GM23338 (cell line): ENCODE measurements around the gene PGC. TPM values are rescaled to one million over a fixed set of nuclear protein-coding genes. Genes with fewer than 3 reads are reported as not detected.

Source experiments
- ATAC-seq: fragments of 200-7000 bp; cut with Tn5 transposase; 3 replicates; pipeline ENCODE4 v1.9.1; 2020
- DNase-seq: peaks from one replicate; pipeline ENCODE4 v3.0.0-alpha.2; 2015; ENCODE audit warnings: low spot score
- H2AFZ ChIP-seq: fragments of 200-600 bp; sonication (generic); 2 replicates; pipeline ENCODE4 v1.8.0; 2016; ENCODE audit warnings: antibody characterized with exemption, mild to moderate bottlenecking, moderate library complexity
- H3F3A ChIP-seq: fragments of 200-600 bp; sonication (generic); replicated peaks from 2 replicates; pipeline ENCODE4 v1.8.0; 2017; ENCODE audit warnings: antibody characterized with exemption, mixed run types, low read depth
- H3K27ac ChIP-seq: fragments of 200-600 bp; sonication (generic); 2 replicates; pipeline ENCODE4 v1.6.1; 2016; ENCODE audit warnings: low read depth
- H3K27me3 ChIP-seq: fragments of 200-600 bp; sonication (generic); 2 replicates; pipeline ENCODE4 v1.8.0; 2016; ENCODE audit warnings: mild to moderate bottlenecking, mixed run types, moderate library complexity; ENCODE audit not compliant: insufficient read depth
- H3K36me3 ChIP-seq: fragments of 200-600 bp; sonication (generic); 2 replicates; pipeline ENCODE4 v1.8.0; 2016; ENCODE audit warnings: mild to moderate bottlenecking; ENCODE audit not compliant: insufficient read depth
- H3K4me1 ChIP-seq: fragments of 200-600 bp; sonication (generic); 2 replicates; pipeline ENCODE4 v1.8.0; 2016; ENCODE audit warnings: mild to moderate bottlenecking, moderate library complexity; ENCODE audit not compliant: insufficient read depth
- H3K4me2 ChIP-seq: fragments of 200-600 bp; sonication (generic); 2 replicates; pipeline ENCODE4 v1.7.1; 2017; ENCODE audit warnings: mixed run types
- H3K4me3 ChIP-seq: fragments of 200-600 bp; sonication (generic); 2 replicates; pipeline ENCODE4 v1.6.1; 2016; ENCODE audit warnings: mixed run types
- H3K79me2 ChIP-seq: fragments of 200-600 bp; sonication (generic); replicated peaks from 2 replicates; pipeline ENCODE4 v1.8.0; 2017; ENCODE audit warnings: mild to moderate bottlenecking; ENCODE audit not compliant: insufficient read depth
- H3K9me2 ChIP-seq: fragments of 200-600 bp; sonication (generic); 2 replicates; pipeline ENCODE4 v1.8.0; 2017; ENCODE audit not compliant: insufficient read depth
- H4K20me1 ChIP-seq: fragments of 200-600 bp; sonication (generic); replicated peaks from 2 replicates; pipeline ENCODE4 v1.8.0; 2017; ENCODE audit warnings: mild to moderate bottlenecking; ENCODE audit not compliant: insufficient read depth
- H3K27ac Mint-ChIP-seq: 2 replicates; pipeline ENCODE4 v1.8.0; 2020; ENCODE audit warnings: inconsistent platforms, mild to moderate bottlenecking, moderate library complexity, mixed read lengths
- H3K27me3 Mint-ChIP-seq: 3 replicates; pipeline ENCODE4 v1.8.0; 2022; ENCODE audit warnings: low read depth, mild to moderate bottlenecking, moderate library complexity, mixed read lengths, inconsistent platforms; ENCODE audit not compliant: insufficient read depth, poor library complexity
- H3K36me3 Mint-ChIP-seq: 3 replicates; pipeline ENCODE4 v1.8.0; 2021; ENCODE audit warnings: low read depth, mild to moderate bottlenecking, inconsistent platforms, moderate library complexity, mixed read lengths
- H3K4me1 Mint-ChIP-seq: 3 replicates; pipeline ENCODE4 v1.8.0; 2020; ENCODE audit warnings: mild to moderate bottlenecking, inconsistent platforms, mixed read lengths
- H3K4me3 Mint-ChIP-seq: 3 replicates; pipeline ENCODE4 v1.8.0; 2021; ENCODE audit warnings: moderate library complexity, mild to moderate bottlenecking, inconsistent platforms, mixed read lengths
- H3K9me3 Mint-ChIP-seq: 3 replicates; pipeline ENCODE4 v1.8.0; 2020; ENCODE audit warnings: moderate library complexity, mild to moderate bottlenecking, inconsistent platforms, mixed read lengths
- CREB1 ChIP-seq: fragments of 250-450 bp; sonication (Bioruptor Pico); IDR thresholded peaks from 2 replicates; pipeline ENCODE4 v1.5.0; 2020; ENCODE audit warnings: low read depth, mild to moderate bottlenecking, moderate library complexity
- CTCF ChIP-seq, 2 experiments: fragments of 200-600 bp in 1 of 2; sonication (generic) in 1 of 2; conservative IDR thresholded peaks; 2 replicates each; pipeline versions ENCODE4 v1.5.1 to v1.6.1; 2016 to 2017; ENCODE audit warnings: antibody characterized with exemption in 2 of 2, low read depth in 2 of 2, mild to moderate bottlenecking in 2 of 2, moderate library complexity in 1 of 2
- ETS1 ChIP-seq: IDR thresholded peaks from 2 replicates; pipeline ENCODE4 v1.6.1; 2016; ENCODE audit warnings: antibody characterized with exemption
- EZH2 ChIP-seq: fragments of 200-600 bp; sonication (generic); IDR thresholded peaks from one replicate; pipeline ENCODE4 v1.8.0; 2017; ENCODE audit warnings: antibody characterized with exemption, mild to moderate bottlenecking, low read depth; ENCODE audit not compliant: unreplicated experiment
- EZH2phosphoT487 ChIP-seq: fragments of 200-600 bp; sonication (generic); IDR thresholded peaks from one replicate; pipeline ENCODE4 v1.8.1; 2018; ENCODE audit warnings: antibody characterized with exemption; ENCODE audit not compliant: unreplicated experiment
- JUNB ChIP-seq: IDR thresholded peaks from one replicate; pipeline ENCODE4 v1.6.1; 2016; ENCODE audit warnings: antibody characterized with exemption; ENCODE audit not compliant: unreplicated experiment
- NANOG ChIP-seq: IDR thresholded peaks from 2 replicates; pipeline ENCODE4 v1.6.1; 2016; ENCODE audit warnings: antibody characterized with exemption, borderline replicate concordance
- POLR2AphosphoS5 ChIP-seq: IDR thresholded peaks from 2 replicates; pipeline ENCODE4 v1.6.1; 2016; ENCODE audit warnings: antibody characterized with exemption, low read depth
- REST ChIP-seq: IDR thresholded peaks from one replicate; pipeline ENCODE4 v1.6.1; 2018; ENCODE audit warnings: antibody characterized with exemption; ENCODE audit not compliant: unreplicated experiment
- STAT1 ChIP-seq: IDR thresholded peaks from one replicate; pipeline ENCODE4 v1.6.1; 2016; ENCODE audit warnings: antibody characterized with exemption; ENCODE audit not compliant: unreplicated experiment
- ZNF114 ChIP-seq: fragments of 250-450 bp; sonication (Bioruptor Pico); IDR thresholded peaks from 2 replicates; pipeline ENCODE4 v1.5.0; 2020; ENCODE audit warnings: mild to moderate bottlenecking, moderate library complexity
- ZNF331 ChIP-seq: fragments of 250-450 bp; sonication (Bioruptor Pico); IDR thresholded peaks from 2 replicates; pipeline ENCODE4 v1.5.0; 2020; ENCODE audit warnings: low read depth, mild to moderate bottlenecking, moderate library complexity
- ZNF462 ChIP-seq: fragments of 250-450 bp; sonication (Bioruptor Pico); IDR thresholded peaks from 2 replicates; pipeline ENCODE4 v1.5.0; 2020; ENCODE audit warnings: mild to moderate bottlenecking, moderate library complexity
- polyA plus RNA-seq: library from polyadenylated mRNA; unstranded; fragments of >200 nt; fragmentation: Nextera tagmentation; extraction: Ambion mirVana; gene quantifications from 2 replicates; pipeline ENCODE4 v1.2.1, GENCODE V29; 2016
- total RNA-seq: library from RNA; depleted of rRNA; stranded (reverse); fragments of >200 nt; shearing (Covaris generic); gene quantifications from 2 replicates; pipeline ENCODE4 v1.2.3, GENCODE V29; 2014

PGC gene
- total and polyA plus RNA-seq, 2 experiments from 2014 or later: not detected

GRCh38 chr6:41746107-41746506 lies 1.1 kb downstream of the PGC start:
- Histone ChIP-seq H4K20me1 (no peaks in the 10 kb centered on the region), H2AFZ (no peak overlapping the region; the same call in 1 of the 2 replicates), H3K4me3 (no peak overlapping the region), H3K4me1 (no peaks in the 10 kb centered on the region; the same call in 1 of the 2 replicates), H3K4me2 (no peak overlapping the region), H3K36me3 (no peaks in the 10 kb centered on the region), H3K27me3 (no peaks in the 10 kb centered on the region), H3K79me2 (no peaks in the 10 kb centered on the region), H3K9me2 (no peaks in the 10 kb centered on the region), H3F3A (no peaks in the 10 kb centered on the region), H3K27ac (no peak overlapping the region)
- DNase-seq (no peak), ATAC-seq (no peak)
- TF ChIP-seq EZH2 (no peak), EZH2phosphoT487 (no peak), REST (no peak), STAT1 (no peak), CTCF (conservative IDR thresholded peaks at IDR 0.05; ENCODE audit: low read depth in 2 of 2) (no peak), ZNF462 (CRISPR knock-in tag) (no peak), NANOG (no peak), ZNF114 (CRISPR knock-in tag) (no peak), ZNF331 (CRISPR knock-in tag) (no peak), JUNB (no peak), ETS1 (no peak), CREB1 (CRISPR knock-in tag) (no peak), POLR2AphosphoS5 (no peak)
- no peak overlapping the region for H3K4me3 Mint-ChIP-seq
- no peaks in the 10 kb centered on the region for H3K36me3 Mint-ChIP-seq
- no peak overlapping the region for H3K27ac Mint-ChIP-seq
- H3K27me3 Mint-ChIP-seq: peaks cover 3% of the 10 kb centered on the region
- no peaks in the 10 kb centered on the region for H3K9me3 Mint-ChIP-seq
- peaks cover 4% of the 10 kb centered on the region; the same call in 2 of the 3 replicates for H3K4me1 Mint-ChIP-seq
